H1 (cell line): Measurements from ENCODE around the gene KRT37. TPM values are rescaled to one million over a fixed set of nuclear protein-coding genes. Genes with fewer than 3 reads are reported as not detected.

Experiments
- CTCF ChIA-PET: fragments of 300-600 bp; sonication (Branson Sonifier 250); formaldehyde crosslinking; loops from one replicate; lab custom pipeline; 2021; ENCODE audit not compliant: partially characterized antibody; lab: Charles Lee
- POLR2A ChIA-PET: fragments of 300-600 bp; sonication (Branson Sonifier 250); formaldehyde crosslinking; loops from one replicate; lab custom pipeline; 2021; ENCODE audit warnings: inconsistent platforms; ENCODE audit not compliant: partially characterized antibody; lab: Charles Lee
- DNase-seq, 2 experiments: peaks; one replicate each; pipeline versions ENCODE4 v3.0.0 to v3.0.0-alpha.2; 2010 to 2022; ENCODE audit warnings: low spot score in 2 of 2, low read depth in 1 of 2, mixed read lengths in 1 of 2
- FAIRE-seq: peaks from 2 replicates; lab custom pipeline; 2011; peaks lifted over from hg19 to GRCh38; lab: Jason Lieb, UNC
- H2AFZ ChIP-seq: 2 replicates; pipeline ENCODE4 v1.8.1; 2012; ENCODE audit warnings: low read length, inconsistent platforms
- H2AK5ac ChIP-seq: 2 replicates; pipeline ENCODE4 v1.6.1; 2013; ENCODE audit warnings: low read depth, low read length
- H2BK120ac ChIP-seq: replicated peaks from 2 replicates; pipeline ENCODE3; 2013; ENCODE audit warnings: low read depth, low read length, inconsistent platforms
- H2BK12ac ChIP-seq: 2 replicates; pipeline ENCODE4 v1.6.1; 2013; ENCODE audit warnings: low read depth, low read length
- H2BK15ac ChIP-seq: 2 replicates; pipeline ENCODE4 v1.6.1; 2013; ENCODE audit warnings: low read length
- H2BK20ac ChIP-seq: 2 replicates; pipeline ENCODE4 v1.6.1; 2013; ENCODE audit warnings: low read length
- H2BK5ac ChIP-seq: 2 replicates; pipeline ENCODE4 v1.6.1; 2013; ENCODE audit warnings: low read depth, low read length
- H3K14ac ChIP-seq: 2 replicates; pipeline ENCODE4 v1.6.1; 2013; ENCODE audit warnings: inconsistent platforms; ENCODE audit not compliant: insufficient read length
- H3K18ac ChIP-seq: 2 replicates; pipeline ENCODE4 v1.6.1; 2013; ENCODE audit warnings: low read length; ENCODE audit errors: extremely low read depth
- H3K23ac ChIP-seq: 2 replicates; pipeline ENCODE4 v1.6.1; 2013; ENCODE audit warnings: inconsistent platforms; ENCODE audit not compliant: insufficient read length
- H3K23me2 ChIP-seq: 2 replicates; pipeline ENCODE4 v1.6.1; 2013; ENCODE audit warnings: low read depth, low read length
- H3K27ac ChIP-seq: 2 replicates; pipeline ENCODE4 v1.6.1; 2011; ENCODE audit warnings: low read depth, low read length, inconsistent platforms
- H3K27me3 ChIP-seq, 4 experiments: replicated peaks in 1 of 4; 1 replicate in 1 of 4; 2 replicates in 3 of 4; pipeline versions ENCODE4 v1.6.1 to v1.8.1; 2011 to 2013; ENCODE audit warnings: low read length in 3 of 4, mild to moderate bottlenecking in 3 of 4, inconsistent platforms in 2 of 4, mixed read lengths in 2 of 4, moderate library complexity in 1 of 4; ENCODE audit not compliant: control insufficient read depth in 3 of 4, insufficient read depth in 3 of 4; ENCODE audit errors: extremely low read depth in 1 of 4
- H3K36me3 ChIP-seq, 4 experiments: 2 replicates each; pipeline versions ENCODE4 v1.6.1 to v1.8.1; 2011 to 2013; ENCODE audit warnings: mild to moderate bottlenecking in 4 of 4, low read length in 3 of 4, moderate library complexity in 2 of 4, control low read depth in 1 of 4, inconsistent platforms in 1 of 4; ENCODE audit not compliant: insufficient read depth in 4 of 4, control insufficient read depth in 2 of 4
- H3K4ac ChIP-seq: replicated peaks from 2 replicates; pipeline ENCODE3; 2013; ENCODE audit warnings: low read length, low read depth, mixed read lengths, inconsistent platforms; ENCODE audit not compliant: insufficient read length
- H3K4me1 ChIP-seq, 4 experiments: replicated peaks in 1 of 4; 1 replicate in 1 of 4; 2 replicates in 3 of 4; pipeline versions ENCODE4 v1.6.1 to v1.8.1; 2011 to 2013; ENCODE audit warnings: low read length in 3 of 4, inconsistent platforms in 2 of 4, mixed read lengths in 1 of 4; ENCODE audit not compliant: insufficient read depth in 4 of 4, control insufficient read depth in 3 of 4
- H3K4me2 ChIP-seq, 2 experiments: 2 replicates each; pipeline versions ENCODE4 v1.6.1 to v1.8.1; 2011 to 2013; ENCODE audit warnings: low read depth in 2 of 2, low read length in 2 of 2, control low read depth in 1 of 2, inconsistent platforms in 1 of 2, mild to moderate bottlenecking in 1 of 2; ENCODE audit not compliant: insufficient read depth in 1 of 2
- H3K4me3 ChIP-seq, 4 experiments: fragments of 200-600, 300-600 bp in 1 of 4; sonication (generic), shearing (Covaris generic), sonication (Bioruptor Twin) in 1 of 4; 2 replicates each; pipeline versions ENCODE4 v1.5.1 to v1.8.1; 2011 to 2016; ENCODE audit warnings: low read length in 4 of 4, low read depth in 3 of 4, control low read depth in 2 of 4, inconsistent platforms in 2 of 4, mild to moderate bottlenecking in 2 of 4, mixed read lengths in 1 of 4, moderate library complexity in 1 of 4; ENCODE audit not compliant: insufficient read depth in 2 of 4; ENCODE audit errors: extremely low read depth in 1 of 4
- H3K56ac ChIP-seq: replicated peaks from 2 replicates; pipeline ENCODE3; 2013; ENCODE audit warnings: low read depth, mild to moderate bottlenecking, mixed read lengths, low read length, inconsistent platforms; ENCODE audit not compliant: insufficient read length
- H3K79me1 ChIP-seq: 2 replicates; pipeline ENCODE4 v1.6.1; 2013; ENCODE audit warnings: low read depth, low read length, control low read depth
- H3K79me2 ChIP-seq, 2 experiments: 2 replicates each; pipeline versions ENCODE4 v1.6.1 to v1.8.1; 2012 to 2013; ENCODE audit warnings: low read length in 2 of 2, mild to moderate bottlenecking in 2 of 2, inconsistent platforms in 1 of 2; ENCODE audit not compliant: insufficient read depth in 2 of 2, control insufficient read depth in 1 of 2
- H3K9ac ChIP-seq, 4 experiments: replicated peaks in 1 of 4; 1 replicate in 1 of 4; 2 replicates in 3 of 4; pipeline versions ENCODE4 v1.6.1 to v1.8.1; 2011 to 2013; ENCODE audit warnings: low read depth in 3 of 4, low read length in 3 of 4, control low read depth in 2 of 4, mild to moderate bottlenecking in 2 of 4, moderate library complexity in 2 of 4, inconsistent platforms in 1 of 4; ENCODE audit errors: extremely low read depth in 1 of 4
- H3K9me3 ChIP-seq, 2 experiments: 2 replicates each; pipeline versions ENCODE4 v1.6.1 to v1.8.1; 2012 to 2013; ENCODE audit warnings: mild to moderate bottlenecking in 2 of 2, moderate library complexity in 2 of 2, control low read depth in 1 of 2, inconsistent platforms in 1 of 2, low read depth in 1 of 2, low read length in 1 of 2, mixed read lengths in 1 of 2; ENCODE audit not compliant: insufficient read depth in 2 of 2
- H4K20me1 ChIP-seq, 2 experiments: replicated peaks in 1 of 2; 2 replicates each; pipeline versions ENCODE3 to v1.8.1; 2011 to 2013; ENCODE audit warnings: inconsistent platforms in 2 of 2, low read length in 2 of 2, mild to moderate bottlenecking in 1 of 2; ENCODE audit not compliant: insufficient read depth in 2 of 2, control insufficient read depth in 1 of 2
- H4K5ac ChIP-seq: 2 replicates; pipeline ENCODE4 v1.6.1; 2013; ENCODE audit warnings: low read length, low read depth, mixed read lengths, inconsistent platforms; ENCODE audit not compliant: insufficient read length
- H4K8ac ChIP-seq: 2 replicates; pipeline ENCODE4 v1.8.0; 2013; ENCODE audit warnings: mild to moderate bottlenecking, moderate library complexity, low read length, inconsistent platforms; ENCODE audit not compliant: insufficient read depth; ENCODE audit errors: extremely low read depth
- H4K91ac ChIP-seq: replicated peaks from 2 replicates; pipeline ENCODE3; 2013; ENCODE audit warnings: low read length, mixed read lengths, inconsistent platforms; ENCODE audit not compliant: insufficient read length
- BCL11A ChIP-seq, 2 experiments: IDR thresholded peaks; one replicate each; pipeline ENCODE4 v1.6.1; 2011; ENCODE audit warnings: low read depth in 2 of 2, low read length in 2 of 2, mild to moderate bottlenecking in 2 of 2
- CBX8 ChIP-seq: fragments of 300-800, 300-1000 bp; sonication (generic); IDR thresholded peaks from 2 replicates; pipeline ENCODE4 v1.7.1; 2016; ENCODE audit warnings: low read depth, low read length, borderline replicate concordance
- FOSL1 ChIP-seq: IDR thresholded peaks from 2 replicates; pipeline ENCODE4 v1.6.1; 2011; ENCODE audit warnings: mild to moderate bottlenecking, low read depth, low read length, moderate library complexity; ENCODE audit not compliant: insufficient read depth
- JUND ChIP-seq: IDR thresholded peaks from 2 replicates; pipeline ENCODE4 v1.6.1; 2011; ENCODE audit warnings: mild to moderate bottlenecking, improper control_type of control experiment, low read length
- KDM5A ChIP-seq: fragments of 200-600 bp; IDR thresholded peaks from 2 replicates; pipeline ENCODE4 v1.7.1; 2012; ENCODE audit warnings: mild to moderate bottlenecking, low read length, inconsistent platforms, mixed read lengths
- POLR2A ChIP-seq, 2 experiments: IDR thresholded peaks; 1 replicate in 1 of 2; 2 replicates in 1 of 2; pipeline ENCODE4 v1.6.1; 2011; ENCODE audit warnings: low read depth in 2 of 2, low read length in 2 of 2, mild to moderate bottlenecking in 2 of 2; ENCODE audit errors: control extremely low read depth in 1 of 2
- RNF2 ChIP-seq: fragments of 200-900, 300-1000 bp; sonication (generic); IDR thresholded peaks from 2 replicates; pipeline ENCODE4 v1.7.1; 2016; ENCODE audit warnings: borderline replicate concordance, low read depth, mild to moderate bottlenecking, antibody characterized with exemption, low read length; ENCODE audit not compliant: poor library complexity, severe bottlenecking; ENCODE audit errors: missing control alignments
- SIX5 ChIP-seq: IDR thresholded peaks from 2 replicates; pipeline ENCODE4 v1.6.1; 2011; ENCODE audit warnings: mild to moderate bottlenecking, low read depth, low read length
- SP4 ChIP-seq: IDR thresholded peaks from 2 replicates; pipeline ENCODE4 v1.6.1; 2012; ENCODE audit warnings: low read length, inconsistent platforms
- SRF ChIP-seq: IDR thresholded peaks from 2 replicates; pipeline ENCODE4 v1.6.1; 2011; ENCODE audit warnings: mild to moderate bottlenecking, low read depth, low read length, moderate library complexity
- TBP ChIP-seq: IDR thresholded peaks from 2 replicates; pipeline ENCODE4 v1.6.1; 2011; ENCODE audit warnings: low read depth, low read length, improper control_type of control experiment
- TCF12 ChIP-seq: IDR thresholded peaks from 2 replicates; pipeline ENCODE4 v1.6.1; 2011; ENCODE audit warnings: low read depth, mild to moderate bottlenecking, low read length
- WGBS, 2 experiments: shearing (Covaris generic) in 1 of 2; methylation state at CpG; one replicate each; pipeline versions ENCODE4 v1.1.6 to v1.1.7; 2013 to 2015; ENCODE audit warnings: low lambda C conversion rate in 2 of 2, mixed read lengths in 2 of 2, inconsistent platforms in 1 of 2, low coverage in 1 of 2, missing lambda C conversion rate in 1 of 2; ENCODE audit not compliant: insufficient replicate concordance in 2 of 2, insufficient coverage in 1 of 2, insufficient read length in 1 of 2; ENCODE audit errors: extremely low coverage in 1 of 2, missing lambda C conversion rate in 1 of 2; 5-methylcytosine and 5-hydroxymethylcytosine counted together
- polyA plus RNA-seq, 7 experiments: library from polyadenylated mRNA; depleted of rRNA in 3 of 7; stranded (reverse) in 5 of 7; unstranded in 2 of 7; fragments of >200 nt in 5 of 7; fragments of 200-250 nt in 2 of 7; gene quantifications; 1 replicate in 5 of 7; 2 replicates in 1 of 7; 4 replicates in 1 of 7; pipeline versions ENCODE4 v1.2.1 to v1.2.3, GENCODE V29; 2011 to 2013; ENCODE audit warnings: missing spikeins in 2 of 7, mixed read lengths in 2 of 7
- total RNA-seq: library from RNA; stranded (reverse); fragmentation: NEBNext Ultra II Directional; extraction: Animal tissue kit (Norgen Biotek cat#: 25700); gene quantifications from 2 replicates; pipeline ENCODE4 v1.2.1, GENCODE V29; 2021

KRT37 gene
- total and polyA plus RNA-seq, 2 of the 8 experiments (the other 6 are each of a cell fraction or from before 2014, with no cell fraction given), result not detected

DNA sequence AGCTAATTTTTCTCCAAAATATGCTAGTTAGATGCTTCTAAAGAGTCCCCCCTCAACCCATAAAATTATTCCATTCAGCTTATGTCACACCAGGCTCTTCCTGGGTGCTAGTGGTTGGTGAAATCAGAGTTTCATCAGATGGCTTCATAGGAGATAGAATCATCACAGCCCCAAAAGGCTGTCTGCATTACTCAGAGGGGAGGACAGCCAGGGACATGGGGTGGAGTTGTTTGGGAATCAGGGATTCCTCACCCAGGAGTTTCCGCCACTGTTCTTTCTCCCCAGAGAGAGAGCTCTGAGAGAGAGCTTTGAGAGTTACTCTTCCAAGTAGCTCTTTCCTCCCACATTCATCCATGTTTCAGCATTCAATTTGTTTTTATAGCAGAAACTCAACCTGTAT, 42.0 kb downstream of the KRT37 start:
- no peak overlapping the region for H3K23ac ChIP-seq
- no peak overlapping the region for H3K9ac ChIP-seq
- TF ChIP-seq SRF (no peak), CBX8 (no peak), JUND (no peak), FOSL1 (no peak), SIX5 (no peak), RNF2 (no peak), BCL11A (IDR thresholded peaks at IDR 0.05; ENCODE audit: low read depth in 2 of 2, low read length in 2 of 2) (no peak), KDM5A (no peak), TBP (no peak), TCF12 (no peak), SP4 (no peak), POLR2A (IDR thresholded peaks at IDR 0.05; ENCODE audit: control extremely low read depth in 1 of 2, low read depth in 2 of 2, low read length in 2 of 2) (no peak)
- POLR2A ChIA-PET, result no interaction called here
- 91% methylated on average over 1 of the region's 1 CpG; no CpG with 5 or more reads in 1 of the 2 experiments for WGBS, 2 experiments
- H3K79me2 ChIP-seq, result no peaks in the 10 kb centered on the region
- no peaks in the 10 kb centered on the region for H3K36me3 ChIP-seq
- H3K9me3 ChIP-seq, result no peaks in the 10 kb centered on the region; a peak in 1 of 4 replicates
- H3K79me1 ChIP-seq, result no peaks in the 10 kb centered on the region
- H2BK15ac ChIP-seq, result no peak overlapping the region
- no peak for DNase-seq
- H3K27me3 ChIP-seq, result no peaks in the 10 kb centered on the region
- CTCF ChIA-PET, result interaction anchor here (0.8 to 1.7 kb wide), 4 partner anchors 10 to 280 kb away, joined by 4 read pairs; no protein-coding TSS in a partner anchor
- no peak overlapping the region for H3K18ac ChIP-seq
- H2BK20ac ChIP-seq, result no peak overlapping the region
- no peak overlapping the region for H4K5ac ChIP-seq
- H3K4me1 ChIP-seq, result no peaks in the 10 kb centered on the region
- FAIRE-seq, result no peak
- H3K14ac ChIP-seq, result no peak overlapping the region
- no peak overlapping the region for H4K91ac ChIP-seq
- H2AFZ ChIP-seq, result no peak overlapping the region
- no peak overlapping the region for H3K27ac ChIP-seq
- no peak overlapping the region for H2BK5ac ChIP-seq
- no peaks in the 10 kb centered on the region for H4K20me1 ChIP-seq
- no peak overlapping the region for H3K4ac ChIP-seq
- no peak overlapping the region for H4K8ac ChIP-seq
- H3K56ac ChIP-seq, result no peak overlapping the region
- no peaks in the 10 kb centered on the region; the same call in 1 of the 2 replicates for H3K23me2 ChIP-seq
- no peak overlapping the region for H3K4me2 ChIP-seq
- H2BK12ac ChIP-seq, result no peak overlapping the region
- H2BK120ac ChIP-seq, result no peak overlapping the region
- H3K4me3 ChIP-seq, result no peak overlapping the region
- no peak overlapping the region for H2AK5ac ChIP-seq
